ENCODE results near the gene PDZD8.

PDZD8 gene

DNA sequence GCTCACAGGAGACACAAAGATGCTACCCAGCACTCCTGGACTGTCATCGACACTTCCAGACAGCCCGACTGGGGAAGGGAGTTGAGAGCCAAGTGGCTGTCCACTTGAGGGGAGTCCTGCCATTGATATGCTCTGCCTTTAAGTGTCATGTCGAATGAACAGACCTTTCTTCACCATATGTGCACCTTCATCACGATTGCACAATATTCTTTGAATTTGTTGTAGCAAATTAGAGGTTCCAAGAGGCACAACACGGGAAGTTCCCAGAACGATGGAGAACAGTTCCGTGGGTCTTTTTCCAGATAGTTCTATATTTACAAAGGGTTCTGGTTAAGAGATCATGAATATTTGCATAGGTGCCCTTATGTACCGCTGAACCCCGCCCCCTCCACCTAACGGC lies 118.3 kb downstream of the PDZD8 start:
- DNase-seq (ENCODE audit: insufficient read length, low spot score) (no peak), FAIRE-seq (no peak)
- TF ChIP-seq, protein P1, sequence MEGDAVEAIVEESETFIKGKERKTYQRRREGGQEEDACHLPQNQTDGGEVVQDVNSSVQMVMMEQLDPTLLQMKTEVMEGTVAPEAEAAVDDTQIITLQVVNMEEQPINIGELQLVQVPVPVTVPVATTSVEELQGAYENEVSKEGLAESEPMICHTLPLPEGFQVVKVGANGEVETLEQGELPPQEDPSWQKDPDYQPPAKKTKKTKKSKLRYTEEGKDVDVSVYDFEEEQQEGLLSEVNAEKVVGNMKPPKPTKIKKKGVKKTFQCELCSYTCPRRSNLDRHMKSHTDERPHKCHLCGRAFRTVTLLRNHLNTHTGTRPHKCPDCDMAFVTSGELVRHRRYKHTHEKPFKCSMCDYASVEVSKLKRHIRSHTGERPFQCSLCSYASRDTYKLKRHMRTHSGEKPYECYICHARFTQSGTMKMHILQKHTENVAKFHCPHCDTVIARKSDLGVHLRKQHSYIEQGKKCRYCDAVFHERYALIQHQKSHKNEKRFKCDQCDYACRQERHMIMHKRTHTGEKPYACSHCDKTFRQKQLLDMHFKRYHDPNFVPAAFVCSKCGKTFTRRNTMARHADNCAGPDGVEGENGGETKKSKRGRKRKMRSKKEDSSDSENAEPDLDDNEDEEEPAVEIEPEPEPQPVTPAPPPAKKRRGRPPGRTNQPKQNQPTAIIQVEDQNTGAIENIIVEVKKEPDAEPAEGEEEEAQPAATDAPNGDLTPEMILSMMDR (IDR thresholded peaks at IDR 0.05; ENCODE audit: insufficient read depth, missing control alignments): no peak

DNA sequence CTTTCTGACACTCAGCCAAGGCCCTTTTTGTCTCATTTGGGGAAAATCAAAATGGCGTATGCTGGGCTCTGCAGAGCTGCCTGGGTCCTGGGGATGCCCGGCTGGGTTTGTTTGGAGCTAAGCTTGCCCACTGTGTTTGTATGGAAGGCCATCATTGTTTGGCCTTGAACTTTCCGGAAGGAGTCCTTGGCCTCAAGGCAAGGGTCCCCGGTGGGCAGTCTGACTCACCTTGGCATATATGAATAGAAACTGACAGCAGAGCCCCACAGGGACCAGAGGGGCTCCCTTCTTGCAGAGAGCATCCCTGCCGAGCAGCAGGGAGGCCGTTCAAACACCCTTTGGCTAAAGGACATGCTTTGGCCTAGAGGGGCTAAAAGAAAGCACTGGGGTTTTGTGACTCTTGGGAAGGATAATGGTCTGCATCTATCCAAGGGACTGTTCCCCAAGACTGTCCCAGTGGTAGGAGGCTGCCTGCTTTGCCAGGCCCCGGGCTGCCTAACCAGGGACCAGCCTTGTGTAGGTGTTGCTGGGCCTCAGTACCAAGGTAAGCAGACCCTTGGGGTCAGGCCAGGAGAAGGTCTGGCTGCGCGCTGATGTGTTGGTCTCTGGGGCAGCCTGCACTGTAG lies 119.3 kb downstream of the PDZD8 start:
- TF ChIP-seq, protein P1 (IDR thresholded peaks at IDR 0.05; ENCODE audit: insufficient read depth, missing control alignments): no peak
- DNase-seq (ENCODE audit: insufficient read length, low spot score) (no peak), FAIRE-seq (no peak)

DNA sequence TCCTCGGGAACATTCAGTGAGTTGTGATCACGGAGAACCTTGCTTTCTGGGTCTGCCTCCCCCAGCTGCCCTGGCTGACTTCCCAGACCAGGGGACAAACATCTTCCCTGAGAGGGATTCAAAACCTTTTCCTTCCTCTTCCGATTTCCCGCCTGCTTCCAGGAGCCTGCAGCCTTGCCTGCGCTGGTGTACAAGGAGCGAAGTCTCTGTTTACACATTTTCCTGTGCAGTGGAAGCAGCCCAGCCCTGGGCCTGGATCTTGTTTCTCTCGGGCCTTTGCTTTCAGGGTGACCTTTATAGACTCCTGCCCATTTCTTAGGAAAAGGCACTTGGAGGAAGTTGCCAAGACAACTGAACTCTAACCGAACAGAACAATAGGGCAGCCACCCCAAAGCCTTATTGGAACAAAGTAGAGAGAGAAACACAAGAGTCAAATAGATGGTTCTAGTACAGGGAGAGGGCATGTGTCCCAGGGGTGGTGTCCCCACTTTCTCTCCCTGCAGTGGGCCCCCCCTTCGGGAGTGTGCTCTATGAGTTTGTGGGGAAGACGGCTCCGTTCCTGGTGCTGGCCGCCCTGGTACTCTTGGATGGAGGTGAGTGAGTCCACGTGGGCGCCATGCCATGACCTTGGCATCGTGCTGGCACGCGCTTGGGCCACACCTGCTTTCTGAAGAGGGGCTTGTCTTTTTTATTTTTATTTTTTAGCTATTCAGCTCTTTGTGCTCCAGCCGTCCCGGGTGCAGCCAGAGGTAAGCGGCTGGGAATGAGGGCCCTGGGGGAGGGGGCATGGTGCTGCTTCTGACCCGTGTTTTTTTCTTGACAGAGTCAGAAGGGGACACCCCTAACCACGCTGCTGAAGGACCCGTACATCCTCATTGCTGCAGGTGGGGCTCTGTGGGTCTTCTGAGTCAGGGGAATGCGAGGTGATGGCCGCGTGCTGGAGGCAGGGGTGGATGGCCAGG lies 120.2 kb downstream of the PDZD8 start:
- DNase-seq (ENCODE audit: insufficient read length, low spot score) (no peak), FAIRE-seq (no peak)
- TF ChIP-seq, protein P1 (IDR thresholded peaks at IDR 0.05; ENCODE audit: insufficient read depth, missing control alignments): no peak

DNA sequence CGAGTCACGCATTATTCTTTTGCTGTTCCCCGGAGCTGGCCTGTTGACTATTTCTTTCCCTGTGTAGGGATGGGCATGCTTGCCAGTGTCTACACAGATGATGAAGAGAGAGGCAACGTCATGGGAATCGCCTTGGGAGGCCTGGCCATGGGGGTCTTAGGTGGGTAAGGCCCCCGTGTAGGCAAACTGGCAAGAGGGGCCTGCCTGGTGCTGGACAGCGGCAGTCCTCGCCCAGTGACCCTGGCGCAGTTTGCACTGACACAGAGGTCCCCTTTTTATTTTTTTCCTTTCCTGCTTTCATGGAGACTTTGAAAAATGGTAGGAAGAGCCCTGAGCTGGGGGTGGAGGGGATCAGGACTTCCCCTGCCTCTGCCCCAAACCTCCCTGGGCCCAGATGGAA lies 120.9 kb downstream of the PDZD8 start:
- DNase-seq (ENCODE audit: insufficient read length, low spot score) (no peak), FAIRE-seq (no peak)
- TF ChIP-seq, protein P1 (IDR thresholded peaks at IDR 0.05; ENCODE audit: insufficient read depth, missing control alignments): no peak

DNA sequence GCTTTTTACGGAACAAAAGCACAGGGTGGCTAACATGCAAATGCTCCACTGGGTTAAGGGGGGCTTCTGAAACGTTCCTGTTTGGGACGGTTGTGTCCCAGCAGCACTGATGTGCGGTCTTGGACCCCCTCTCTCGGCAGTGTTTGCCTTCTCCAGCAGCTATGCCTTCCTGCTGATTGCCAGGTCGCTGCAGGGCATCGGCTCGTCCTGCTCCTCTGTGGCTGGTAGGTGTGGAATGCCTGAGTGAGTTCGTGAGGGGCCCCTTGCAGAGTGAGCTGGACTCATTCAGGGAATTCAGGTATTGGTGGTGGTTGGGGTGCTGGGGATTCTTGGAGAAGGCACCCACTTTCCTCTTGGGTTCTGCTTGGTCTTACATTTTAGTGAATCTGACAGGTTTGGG lies 121.3 kb downstream of the PDZD8 start:
- DNase-seq (ENCODE audit: insufficient read length, low spot score) (no peak), FAIRE-seq (no peak)
- TF ChIP-seq, protein P1 (IDR thresholded peaks at IDR 0.05; ENCODE audit: insufficient read depth, missing control alignments): no peak

- no peak for DNase-seq (ENCODE audit: insufficient read length, low spot score)
- no peak for FAIRE-seq
- TF ChIP-seq, protein P1 (IDR thresholded peaks at IDR 0.05; ENCODE audit: insufficient read depth, missing control alignments): no peak
Observed at GRCh38 chr10:117250411-117250810, 124.8 kb downstream of the PDZD8 start.

Data from D721Med (cell line).